Trophoblast cell (in vitro differentiated cells and primary cell): ENCODE measurements around the gene TRIM7.
A peak's percentile ranks its signal among the peaks of the same experiment; 100 is the strongest.

Experiments
- DNase-seq, 2 donors: peaks; one replicate each; pipeline ENCODE4 v3.0.0-alpha.2; 2016
- H2AFZ ChIP-seq: 2 replicates; pipeline ENCODE4 v1.6.1; 2013; ENCODE audit warnings: low read length, moderate library complexity, mild to moderate bottlenecking; ENCODE audit not compliant: insufficient read depth, poor library complexity
- H2AK5ac ChIP-seq: 2 replicates; pipeline ENCODE4 v1.6.1; 2013; ENCODE audit warnings: mild to moderate bottlenecking, low read length
- H2BK120ac ChIP-seq: 2 replicates; pipeline ENCODE4 v1.6.1; 2013; ENCODE audit warnings: low read length, mild to moderate bottlenecking, moderate library complexity; ENCODE audit not compliant: insufficient read depth, poor library complexity
- H2BK12ac ChIP-seq: 2 replicates; pipeline ENCODE4 v1.6.1; 2013; ENCODE audit warnings: mild to moderate bottlenecking, low read length, moderate library complexity
- H2BK5ac ChIP-seq: 2 replicates; pipeline ENCODE4 v1.6.1; 2013; ENCODE audit warnings: low read length, low read depth, moderate library complexity, mild to moderate bottlenecking; ENCODE audit not compliant: poor library complexity
- H3K14ac ChIP-seq: 2 replicates; pipeline ENCODE4 v1.6.1; 2013; ENCODE audit warnings: mild to moderate bottlenecking, low read length
- H3K18ac ChIP-seq: 2 replicates; pipeline ENCODE4 v1.6.1; 2013; ENCODE audit warnings: mild to moderate bottlenecking, low read length
- H3K23ac ChIP-seq: 2 replicates; pipeline ENCODE4 v1.6.1; 2013; ENCODE audit warnings: low read length
- H3K27ac ChIP-seq: 2 replicates; pipeline ENCODE4 v1.5.1; 2013; ENCODE audit warnings: low read depth, mild to moderate bottlenecking, inconsistent platforms, low read length, moderate library complexity
- H3K27me3 ChIP-seq: 2 replicates; pipeline ENCODE4 v1.6.1; 2013; ENCODE audit warnings: inconsistent platforms, mild to moderate bottlenecking, low read length, moderate library complexity; ENCODE audit not compliant: insufficient read depth
- H3K36me3 ChIP-seq, 2 experiments: 1 replicate in 1 of 2; 2 replicates in 1 of 2; pipeline ENCODE4 v1.6.1; 2013; ENCODE audit warnings: low read length in 2 of 2, mild to moderate bottlenecking in 2 of 2, moderate library complexity in 1 of 2; ENCODE audit not compliant: insufficient read depth in 2 of 2, control insufficient read depth in 1 of 2
- H3K4ac ChIP-seq: 2 replicates; pipeline ENCODE4 v1.6.1; 2013; ENCODE audit warnings: low read depth, mild to moderate bottlenecking, low read length, moderate library complexity
- H3K4me1 ChIP-seq, 2 experiments: 1 replicate in 1 of 2; 2 replicates in 1 of 2; pipeline ENCODE4 v1.6.1; 2013; ENCODE audit warnings: low read length in 2 of 2, mild to moderate bottlenecking in 2 of 2, moderate library complexity in 1 of 2; ENCODE audit not compliant: insufficient read depth in 2 of 2, control insufficient read depth in 1 of 2
- H3K4me2 ChIP-seq: 2 replicates; pipeline ENCODE4 v1.6.1; 2013; ENCODE audit warnings: inconsistent platforms, mild to moderate bottlenecking, low read length, moderate library complexity
- H3K4me3 ChIP-seq: 2 replicates; pipeline ENCODE4 v1.5.1; 2013; ENCODE audit warnings: mild to moderate bottlenecking, low read depth, low read length, inconsistent platforms
- H3K79me1 ChIP-seq: one replicate; pipeline ENCODE4 v1.6.1; 2013; ENCODE audit warnings: low read length
- H3K79me2 ChIP-seq: 2 replicates; pipeline ENCODE4 v1.6.1; 2013; ENCODE audit warnings: low read length, mild to moderate bottlenecking; ENCODE audit not compliant: control insufficient read depth, insufficient read depth, poor library complexity
- H3K9ac ChIP-seq: 2 replicates; pipeline ENCODE4 v1.6.1; 2013; ENCODE audit warnings: mild to moderate bottlenecking, low read length
- H3K9me3 ChIP-seq: 2 replicates; pipeline ENCODE4 v1.6.1; 2013; ENCODE audit warnings: low read depth, mild to moderate bottlenecking, control low read depth, inconsistent platforms, low read length; ENCODE audit not compliant: insufficient read depth
- H4K12ac ChIP-seq: 2 replicates; pipeline ENCODE4 v1.6.1; 2013; ENCODE audit warnings: low read depth, mild to moderate bottlenecking, low read length, moderate library complexity
- H4K8ac ChIP-seq: 2 replicates; pipeline ENCODE4 v1.6.1; 2013; ENCODE audit warnings: low read depth, mild to moderate bottlenecking, low read length, moderate library complexity
- H4K91ac ChIP-seq: one replicate; pipeline ENCODE4 v1.6.1; 2013; ENCODE audit warnings: low read depth, mild to moderate bottlenecking, low read length, moderate library complexity
- WGBS: extraction: QIAGEN DNeasy Blood & Tissue Kit; methylation state at CpG from one replicate; pipeline ENCODE4 v1.1.7; 2013; ENCODE audit warnings: missing lambda C conversion rate; ENCODE audit not compliant: insufficient read length, insufficient coverage; ENCODE audit errors: extremely low coverage; 5-methylcytosine and 5-hydroxymethylcytosine counted together

The TRIM7 gene

DNA sequence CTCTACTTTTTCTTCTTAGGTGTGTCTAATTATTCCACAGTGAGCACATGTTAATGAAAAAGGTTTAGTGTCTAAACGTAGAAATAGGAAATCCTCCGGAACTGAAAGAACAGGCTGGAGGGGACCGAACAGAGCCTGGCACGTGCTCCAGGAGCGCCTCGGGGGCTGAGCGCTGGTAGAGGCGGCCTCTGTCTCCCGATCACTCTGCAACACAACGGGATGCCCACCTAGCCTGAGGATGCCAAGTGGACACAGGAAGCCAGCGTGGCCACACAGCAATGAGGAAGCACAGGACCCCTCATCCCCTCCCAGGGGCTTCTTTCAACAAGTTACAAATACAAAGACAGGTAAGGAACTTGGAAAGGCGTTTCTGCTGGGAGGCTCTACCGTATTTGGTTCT lies 19.4 kb downstream of the TRIM7 start:
- Histone ChIP-seq H2AK5ac (no peak overlapping the region), H3K4me1 (no peaks in the 10 kb centered on the region), H2AFZ (no peak overlapping the region), H4K91ac (no peak overlapping the region), H3K4me2 (no peak overlapping the region), H3K79me1 (peaks cover 2% of the 10 kb centered on the region), H3K18ac (no peak overlapping the region), H3K14ac (no peak overlapping the region), H3K4me3 (no peak overlapping the region), H4K12ac (no peak overlapping the region), H3K9ac (no peak overlapping the region), H3K9me3 (no peaks in the 10 kb centered on the region), H4K8ac (no peak overlapping the region), H3K79me2 (no peaks in the 10 kb centered on the region), H3K27me3 (peaks cover 8% of the 10 kb centered on the region), H3K36me3 (no peaks in the 10 kb centered on the region), H3K27ac (no peak overlapping the region), H3K23ac (no peak overlapping the region), H3K4ac (no peak overlapping the region), H2BK120ac (no peak overlapping the region), H2BK12ac (no peak overlapping the region), H2BK5ac (no peak overlapping the region)
- WGBS: no CpG with 5 or more reads among the region's 13 CpGs
- DNase-seq: no peak

- Histone ChIP-seq H3K36me3 (no peaks in the 10 kb centered on the region), H3K4me2 (no peak overlapping the region), H3K9ac (no peak overlapping the region), H3K23ac (no peak overlapping the region), H3K4me3 (peak overlapping the region; percentile 46), H3K27me3 (peaks cover under 1% of the 10 kb centered on the region), H3K79me2 (no peaks in the 10 kb centered on the region), H3K27ac (no peak overlapping the region), H4K12ac (peak overlapping the region; percentile 12), H3K14ac (no peak overlapping the region), H2AFZ (no peak overlapping the region), H2BK5ac (no peak overlapping the region), H3K4ac (no peak overlapping the region), H2BK12ac (no peak overlapping the region), H2AK5ac (no peak overlapping the region), H3K79me1 (peaks cover 2% of the 10 kb centered on the region), H3K4me1 (no peaks in the 10 kb centered on the region), H3K9me3 (no peaks in the 10 kb centered on the region), H2BK120ac (no peak overlapping the region), H4K91ac (no peak overlapping the region), H4K8ac (peak overlapping the region; percentile 66), H3K18ac (no peak overlapping the region)
- WGBS: no CpG with 5 or more reads among the region's 16 CpGs
- peak in 1 of 2 donors; percentile 63 for DNase-seq
Measured at GRCh38 chr5:181184845-181185216, 20.2 kb downstream of the TRIM7 start.

GRCh38 chr5:181182651-181183050 lies 22.3 kb downstream of the TRIM7 start:
- no peak overlapping the region for H3K4ac ChIP-seq
- H3K36me3 ChIP-seq: no peaks in the 10 kb centered on the region
- H2BK5ac ChIP-seq: no peak overlapping the region
- H2AK5ac ChIP-seq: no peak overlapping the region
- no peak overlapping the region for H3K4me3 ChIP-seq
- H3K79me2 ChIP-seq: no peaks in the 10 kb centered on the region
- H3K9me3 ChIP-seq: no peaks in the 10 kb centered on the region
- no peak overlapping the region for H3K23ac ChIP-seq
- WGBS: no CpG with 5 or more reads among the region's 12 CpGs
- H3K9ac ChIP-seq: no peak overlapping the region
- H4K12ac ChIP-seq: no peak overlapping the region
- H3K27me3 ChIP-seq: no peaks in the 10 kb centered on the region
- no peak overlapping the region for H2AFZ ChIP-seq
- no peaks in the 10 kb centered on the region for H3K4me1 ChIP-seq
- DNase-seq: no peak
- peaks cover 2% of the 10 kb centered on the region for H3K79me1 ChIP-seq
- H3K4me2 ChIP-seq: no peak overlapping the region
- no peak overlapping the region for H2BK12ac ChIP-seq
- H3K27ac ChIP-seq: no peak overlapping the region
- no peak overlapping the region for H3K18ac ChIP-seq
- no peak overlapping the region for H2BK120ac ChIP-seq
- H4K8ac ChIP-seq: no peak overlapping the region
- H4K91ac ChIP-seq: no peak overlapping the region
- no peak overlapping the region for H3K14ac ChIP-seq

- no peak overlapping the region for H2AK5ac ChIP-seq
Measured at GRCh38 chr5:181181650-181182565, 23.1 kb downstream of the TRIM7 start.

More at GRCh38 chr5:181181650-181182565, 23.1 kb downstream of the TRIM7 start:
- no peak overlapping the region for H3K9ac ChIP-seq
- no peak overlapping the region for H4K8ac ChIP-seq
- H3K27ac ChIP-seq: no peak overlapping the region
- no peak overlapping the region for H4K12ac ChIP-seq
- no peak overlapping the region for H3K4me3 ChIP-seq
- no peak overlapping the region for H3K18ac ChIP-seq
- H3K14ac ChIP-seq: no peak overlapping the region
- no peaks in the 10 kb centered on the region for H3K36me3 ChIP-seq
- H2AFZ ChIP-seq: no peak overlapping the region
- no peak overlapping the region for H2BK5ac ChIP-seq
- H4K91ac ChIP-seq: no peak overlapping the region
- H3K9me3 ChIP-seq: no peaks in the 10 kb centered on the region
- no peak overlapping the region for H3K4ac ChIP-seq
- peaks cover 2% of the 10 kb centered on the region for H3K79me1 ChIP-seq
- WGBS: no CpG with 5 or more reads among the region's 25 CpGs
- no peak overlapping the region for H3K4me2 ChIP-seq
- H3K23ac ChIP-seq: no peak overlapping the region
- H3K4me1 ChIP-seq: no peaks in the 10 kb centered on the region
- H3K79me2 ChIP-seq: no peaks in the 10 kb centered on the region
- H3K27me3 ChIP-seq: no peaks in the 10 kb centered on the region
- H2BK12ac ChIP-seq: no peak overlapping the region
- DNase-seq: peak; percentile 73 to 86
- no peak overlapping the region for H2BK120ac ChIP-seq
